ENCODE results near the gene ARPC3.
"Not testable (repeated sequence)": the region's sequence is repeated elsewhere in the genome, so short reads cannot be mapped to it uniquely, and the experiment has no call there.

ARPC3 gene

GRCh38 chr12:110449799-110450497, at the start of gene ARPC3:
Gene ARPC3 (minus strand): TSS chr12:110450337. CDS start chr12:110450260, 77 bp downstream.
- H3K27ac ChIP-seq: peak within 1 kb of the TSS; percentile 86
- TF ChIP-seq, protein P1, sequence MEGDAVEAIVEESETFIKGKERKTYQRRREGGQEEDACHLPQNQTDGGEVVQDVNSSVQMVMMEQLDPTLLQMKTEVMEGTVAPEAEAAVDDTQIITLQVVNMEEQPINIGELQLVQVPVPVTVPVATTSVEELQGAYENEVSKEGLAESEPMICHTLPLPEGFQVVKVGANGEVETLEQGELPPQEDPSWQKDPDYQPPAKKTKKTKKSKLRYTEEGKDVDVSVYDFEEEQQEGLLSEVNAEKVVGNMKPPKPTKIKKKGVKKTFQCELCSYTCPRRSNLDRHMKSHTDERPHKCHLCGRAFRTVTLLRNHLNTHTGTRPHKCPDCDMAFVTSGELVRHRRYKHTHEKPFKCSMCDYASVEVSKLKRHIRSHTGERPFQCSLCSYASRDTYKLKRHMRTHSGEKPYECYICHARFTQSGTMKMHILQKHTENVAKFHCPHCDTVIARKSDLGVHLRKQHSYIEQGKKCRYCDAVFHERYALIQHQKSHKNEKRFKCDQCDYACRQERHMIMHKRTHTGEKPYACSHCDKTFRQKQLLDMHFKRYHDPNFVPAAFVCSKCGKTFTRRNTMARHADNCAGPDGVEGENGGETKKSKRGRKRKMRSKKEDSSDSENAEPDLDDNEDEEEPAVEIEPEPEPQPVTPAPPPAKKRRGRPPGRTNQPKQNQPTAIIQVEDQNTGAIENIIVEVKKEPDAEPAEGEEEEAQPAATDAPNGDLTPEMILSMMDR (IDR thresholded peaks at IDR 0.05): peak; percentile 97
- TF ChIP-seq ZFX (IDR thresholded peaks at IDR 0.05; ENCODE audit: borderline replicate concordance): no peak

DNA sequence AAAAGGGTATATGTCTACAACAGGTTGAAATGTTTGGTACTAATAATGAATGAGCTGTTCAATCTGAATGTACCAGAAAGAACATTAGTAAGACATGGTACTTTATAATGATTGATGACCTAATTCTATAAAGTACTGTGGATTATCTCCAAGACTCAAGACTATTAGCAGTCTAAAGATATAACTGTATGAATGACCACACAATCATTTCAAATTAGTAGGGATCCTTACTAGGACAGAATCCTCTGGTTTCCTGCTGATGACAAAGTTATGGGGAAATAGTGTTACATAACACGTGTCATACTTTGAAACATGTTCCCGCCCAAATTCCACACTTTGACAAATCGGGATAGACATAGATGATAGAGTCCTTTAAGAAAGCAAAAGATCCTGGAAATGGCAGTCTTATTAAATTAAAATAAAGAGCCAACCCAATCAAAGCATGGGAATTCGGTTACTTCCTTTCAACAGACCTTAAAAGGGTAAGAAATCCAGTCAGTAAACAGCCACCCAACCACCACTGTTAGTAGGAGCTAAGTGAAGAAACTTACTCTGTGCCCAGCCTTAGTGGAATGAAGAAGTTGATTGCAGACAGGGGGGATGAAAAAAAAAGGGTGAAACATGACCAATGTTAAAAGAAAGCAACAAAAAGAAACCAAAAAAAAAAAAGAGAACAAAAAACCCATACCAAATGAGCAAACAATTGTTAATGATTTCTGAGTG, 49.0 kb upstream of the ARPC3 start:
- no peak overlapping the region for H3K27ac ChIP-seq

DNA sequence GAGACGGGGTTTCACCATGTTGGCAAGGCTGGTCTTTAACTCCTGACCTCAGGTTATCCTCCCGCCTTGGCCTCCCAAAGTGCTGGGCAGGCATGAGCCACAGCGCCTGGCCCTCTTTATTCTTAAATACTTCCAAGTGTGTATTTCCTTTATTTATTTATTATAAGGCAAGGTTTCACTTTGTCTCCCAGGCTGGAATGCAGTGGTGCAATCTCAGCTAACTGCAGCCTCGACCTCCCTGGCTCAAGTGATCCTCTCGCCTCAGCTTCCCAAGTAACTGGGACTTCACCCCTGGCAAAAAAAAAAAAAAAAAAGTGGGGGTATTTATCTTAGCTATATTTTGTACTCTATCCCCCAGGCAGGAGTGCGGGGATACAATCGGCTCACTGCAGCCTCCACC, 25.3 kb upstream of the ARPC3 start:
- no peak overlapping the region for H3K27ac ChIP-seq
- TF ChIP-seq, protein P1 (IDR thresholded peaks at IDR 0.05): no peak
- no peak for TF ChIP-seq ZFX (IDR thresholded peaks at IDR 0.05; ENCODE audit: borderline replicate concordance)

More for the DNA sequence above, 49.0 kb upstream of the ARPC3 start:
- TF ChIP-seq, protein P1 (IDR thresholded peaks at IDR 0.05): no peak
- TF ChIP-seq ZFX (IDR thresholded peaks at IDR 0.05; ENCODE audit: borderline replicate concordance): no peak

DNA sequence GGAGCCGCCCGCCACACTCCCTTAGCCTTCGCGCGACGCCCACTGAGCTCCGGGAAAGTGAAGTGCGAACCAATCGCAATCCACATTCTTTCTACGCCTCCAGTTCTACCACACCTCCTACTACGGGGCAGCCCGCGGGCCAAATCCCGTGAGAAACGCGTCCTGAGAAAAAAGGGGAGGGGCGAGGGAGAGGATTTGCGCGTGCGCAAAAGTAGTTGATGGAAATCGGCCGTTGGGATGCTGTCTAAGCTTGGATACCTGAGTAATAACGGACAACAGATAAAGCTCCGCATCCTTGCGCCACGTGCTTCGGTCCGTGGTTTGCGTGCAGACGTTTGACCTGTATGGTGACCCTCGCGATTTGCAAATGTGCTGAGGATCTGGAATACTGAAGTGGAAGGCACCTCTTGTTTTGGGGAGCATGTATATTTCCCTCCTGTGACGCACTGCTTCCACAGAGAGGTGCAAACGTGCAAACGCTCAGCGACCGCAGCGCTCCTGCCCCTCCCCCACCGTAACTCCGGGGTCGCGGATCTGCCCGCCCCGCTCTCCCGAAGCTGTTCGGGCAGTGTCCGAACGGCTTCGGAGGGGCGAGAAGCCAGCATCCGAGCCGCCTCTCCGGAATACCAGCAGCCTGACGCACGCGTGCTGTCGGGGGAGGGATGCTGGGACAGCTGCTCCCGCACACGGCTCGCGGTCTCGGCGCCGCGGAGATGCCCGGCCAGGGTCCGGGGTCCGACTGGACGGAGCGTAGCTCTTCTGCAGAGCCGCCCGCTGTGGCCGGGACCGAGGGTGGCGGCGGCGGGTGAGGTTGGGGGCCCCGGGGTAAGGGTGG, 18.3 kb upstream of the ARPC3 start, which contains the start of the genes FAM216A and GPN3:
TSS of gene FAM216A (plus strand) at position 632 of the 835 bp plus-strand sequence. CDS start at position 663, 31 bp downstream.
TSS of gene GPN3 (minus strand) at position 44 of the 835 bp plus-strand sequence. CDS start 54 bp downstream, outside the sequence.
- peak within 1 kb of the TSS; percentile 96 for H3K27ac ChIP-seq
- TF ChIP-seq, protein P1 (IDR thresholded peaks at IDR 0.05): no peak
- TF ChIP-seq ZFX (IDR thresholded peaks at IDR 0.05; ENCODE audit: borderline replicate concordance): no peak

- TF ChIP-seq ZFX (IDR thresholded peaks at IDR 0.05; ENCODE audit: borderline replicate concordance): no peak
- TF ChIP-seq, protein P1 (IDR thresholded peaks at IDR 0.05): no peak
- H3K27ac ChIP-seq: peak overlapping the region; percentile 96
Measured at GRCh38 chr12:110467847-110468213, 17.7 kb upstream of the ARPC3 start.

DNA sequence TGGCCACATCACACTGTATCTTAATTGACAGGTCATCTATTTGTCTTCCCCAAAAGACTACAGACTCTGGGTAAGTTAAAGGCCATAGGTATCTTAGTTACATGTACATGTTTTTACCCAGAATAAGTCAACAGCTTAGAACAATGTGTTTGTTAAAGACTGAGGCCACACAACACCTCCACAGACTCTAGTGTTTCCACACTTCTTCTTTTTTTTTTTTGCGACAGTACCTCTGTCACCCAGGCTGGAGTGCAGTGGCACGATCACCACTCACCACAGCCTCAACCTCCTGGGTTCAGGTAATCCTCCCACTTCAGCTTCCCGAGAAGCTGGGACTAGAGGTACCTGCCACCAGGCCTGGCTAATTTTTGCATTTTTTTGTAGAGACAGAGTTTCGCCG, 16.7 kb upstream of the ARPC3 start:
- TF ChIP-seq ZFX (IDR thresholded peaks at IDR 0.05; ENCODE audit: borderline replicate concordance): no peak
- TF ChIP-seq, protein P1 (IDR thresholded peaks at IDR 0.05): no peak
- peak overlapping the region; percentile 96 for H3K27ac ChIP-seq

DNA sequence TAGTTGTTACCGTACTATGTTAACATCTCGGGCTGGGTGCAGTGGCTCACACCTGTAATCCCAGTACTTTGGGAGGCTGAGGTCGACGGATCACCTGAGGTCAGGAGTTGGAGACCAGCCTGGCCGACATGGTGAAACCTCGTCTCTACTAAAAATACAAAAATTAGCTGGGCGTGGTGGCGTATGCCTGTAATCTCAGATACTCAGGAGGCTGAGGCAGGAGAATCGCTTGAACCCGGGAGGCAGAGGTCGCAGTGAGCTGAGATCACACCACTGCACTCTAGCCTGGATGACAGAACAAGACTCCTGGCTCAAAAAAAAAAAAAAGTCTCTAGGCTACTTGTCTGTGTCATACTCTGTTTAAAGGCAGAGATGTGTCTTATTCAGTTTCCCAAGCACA, 15.6 kb upstream of the ARPC3 start:
- not testable (repeated sequence) for H3K27ac ChIP-seq
